Stimulated activated naive CD8-positive, alpha-beta T cell treated with anti-CD3 and anti-CD28 coated beads, Interleukin-15, Interleukin-2, amounts not matched to agents 100 U/mL and 50 U/mL, for 24 hours (primary cell): ENCODE measurements around the gene TMOD1.
"Not testable (repeated sequence)": the region's sequence is repeated elsewhere in the genome, so short reads cannot be mapped to it uniquely, and the experiment has no call there.

Experiments
- ATAC-seq: fragments of 150-1000 bp; cut with Tn5 transposase; one replicate; pipeline ENCODE4 v1.10.0; 2021
- DNase-seq: peaks from one replicate; pipeline ENCODE4 v3.0.0; 2021

The TMOD1 gene

DNA sequence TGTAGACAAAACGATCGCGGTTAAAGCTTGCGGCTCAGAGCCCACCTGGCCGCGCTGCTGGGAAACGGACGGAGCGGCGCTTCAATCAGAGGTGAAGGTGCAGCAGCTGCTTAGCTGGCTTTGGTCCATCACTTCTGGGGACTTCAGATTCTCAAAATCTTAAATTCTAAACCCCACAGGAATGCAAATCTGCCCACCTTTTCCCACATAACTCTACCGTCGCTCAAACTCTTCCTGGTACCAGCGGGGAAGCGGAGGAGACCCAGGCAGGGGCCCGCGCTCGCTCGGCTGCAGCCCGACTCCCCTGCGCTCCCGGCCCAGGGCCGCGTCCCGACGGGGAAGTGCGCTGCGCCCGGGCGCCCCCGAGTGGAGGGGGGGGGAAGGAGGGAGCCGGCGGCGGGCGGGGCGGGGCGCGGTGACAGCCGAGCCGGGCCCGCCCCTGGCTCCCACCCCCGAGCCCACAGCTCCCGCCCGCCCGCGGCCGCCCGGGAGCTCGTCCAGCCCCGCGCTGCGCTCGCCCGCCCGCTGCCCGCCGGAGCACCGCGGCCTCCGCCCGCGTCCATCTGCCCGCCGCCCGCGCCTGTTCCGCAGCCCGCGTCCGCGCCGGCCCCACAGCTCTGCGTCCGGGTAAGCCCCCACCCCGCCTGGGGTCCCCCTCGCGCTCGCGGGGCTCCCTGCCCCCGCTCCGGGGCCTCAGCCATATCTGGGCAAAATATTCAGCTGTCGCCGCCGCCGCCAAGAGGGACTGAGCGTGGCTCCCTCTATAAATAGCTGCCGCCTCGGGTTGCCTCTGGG lies at the start of gene TMOD1:
Gene TMOD1, plus strand, starts transcription at position 490 of the 795 bp plus-strand sequence. CDS start 22,523 bp downstream, outside the sequence.
- peak; percentile 66 for DNase-seq
- ATAC-seq, result peak; percentile 71

DNA sequence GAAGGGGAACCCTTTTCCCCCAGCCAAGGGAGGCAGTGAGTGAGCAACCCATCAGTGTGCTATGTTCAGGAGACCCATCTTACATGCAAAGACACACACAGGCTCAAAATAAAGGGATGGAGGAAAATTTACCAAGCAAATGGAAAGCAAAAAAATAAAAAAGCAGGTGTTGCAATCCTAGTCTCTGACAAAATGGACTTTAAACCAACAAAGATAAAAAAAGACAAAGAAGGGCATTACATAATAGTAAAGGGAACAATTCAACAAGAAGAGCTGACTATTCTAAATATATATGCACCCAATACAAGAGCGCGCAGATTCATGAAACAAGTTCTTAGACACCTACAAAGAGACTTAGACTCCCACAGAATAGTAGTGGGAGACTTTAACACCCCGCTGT lies 47.9 kb upstream of the TMOD1 start:
- DNase-seq, ATAC-seq: not testable (repeated sequence)

DNA sequence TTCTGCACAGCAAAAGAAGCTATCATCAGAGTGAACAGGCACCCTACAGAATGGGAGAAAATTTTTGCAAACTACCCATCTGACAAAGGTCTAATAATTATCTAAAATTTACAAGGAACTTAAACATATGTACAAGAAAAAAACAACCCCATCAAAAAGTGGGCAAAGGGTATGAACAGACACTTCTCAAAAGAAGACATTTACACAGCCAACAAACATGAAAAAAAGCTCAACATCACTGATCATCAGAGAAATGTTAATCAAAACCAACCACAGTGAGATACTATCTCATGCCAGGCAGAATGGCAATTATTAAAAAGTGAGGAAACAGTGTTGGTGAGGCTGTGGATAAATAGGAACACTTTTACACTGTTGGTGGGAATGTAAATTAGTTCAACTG lies 44.6 kb upstream of the TMOD1 start:
- not testable (repeated sequence) for ATAC-seq, DNase-seq

DNA sequence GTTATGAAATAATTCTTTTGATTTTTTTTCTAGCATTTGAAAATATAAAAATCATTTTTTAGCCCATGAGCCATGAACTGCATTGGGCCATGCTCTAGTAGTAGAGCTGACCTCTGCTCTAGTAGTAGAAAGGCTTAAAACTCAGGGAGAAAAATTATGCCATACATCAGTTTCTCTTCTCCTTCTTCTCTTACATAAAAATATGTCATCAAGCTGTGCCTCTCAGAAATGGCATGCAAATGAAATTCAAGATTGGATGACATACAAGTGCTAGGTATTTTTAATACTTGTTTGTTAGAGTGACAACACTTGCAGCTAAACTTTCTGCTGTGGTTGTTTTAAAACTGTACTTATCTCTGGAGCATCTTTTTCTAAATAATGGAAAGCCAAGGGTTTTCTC lies 42.1 kb upstream of the TMOD1 start:
- ATAC-seq (no peak), DNase-seq (no peak)

DNA sequence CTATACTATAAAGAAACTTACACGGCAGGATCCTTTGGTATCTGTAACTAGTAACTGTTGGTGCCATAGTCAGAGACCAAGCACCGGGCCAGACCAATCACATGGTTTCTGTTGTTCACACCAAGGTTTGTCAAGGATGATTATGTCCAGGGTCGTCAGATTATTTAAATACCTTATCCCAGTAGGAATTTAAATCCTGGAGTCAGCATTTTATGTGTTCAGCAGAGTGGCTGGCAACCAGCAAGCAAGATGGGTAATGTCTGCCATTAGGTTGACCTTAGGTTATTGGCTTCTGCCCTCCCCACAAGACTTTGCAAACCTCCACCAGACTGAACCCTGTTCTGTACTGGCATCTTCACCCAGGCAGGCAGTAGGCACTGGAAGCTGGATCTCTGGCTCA lies 39.3 kb upstream of the TMOD1 start:
- ATAC-seq, result no peak

DNA sequence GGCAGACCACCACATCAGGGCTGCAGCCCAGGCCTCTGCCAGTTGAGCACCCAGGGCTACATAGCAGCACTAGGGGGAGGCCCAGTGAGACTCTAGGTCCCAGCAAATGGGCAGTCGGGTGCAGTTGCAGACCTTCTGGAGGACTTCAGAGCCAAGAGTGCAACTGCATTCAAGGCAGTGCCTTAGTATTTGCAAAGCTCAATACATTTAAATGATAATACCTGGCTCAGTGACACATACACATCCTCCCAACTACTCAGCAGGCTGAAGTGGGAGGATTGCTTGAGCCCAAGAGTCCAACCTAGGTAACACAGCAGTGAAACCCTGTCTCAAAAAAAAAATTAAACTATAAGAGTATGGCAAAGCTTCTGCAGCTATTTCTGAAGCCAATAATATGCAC lies 38.6 kb upstream of the TMOD1 start:
- no peak for DNase-seq
- no peak for ATAC-seq

More for the DNA sequence above, 39.3 kb upstream of the TMOD1 start:
- DNase-seq, result no peak

DNA sequence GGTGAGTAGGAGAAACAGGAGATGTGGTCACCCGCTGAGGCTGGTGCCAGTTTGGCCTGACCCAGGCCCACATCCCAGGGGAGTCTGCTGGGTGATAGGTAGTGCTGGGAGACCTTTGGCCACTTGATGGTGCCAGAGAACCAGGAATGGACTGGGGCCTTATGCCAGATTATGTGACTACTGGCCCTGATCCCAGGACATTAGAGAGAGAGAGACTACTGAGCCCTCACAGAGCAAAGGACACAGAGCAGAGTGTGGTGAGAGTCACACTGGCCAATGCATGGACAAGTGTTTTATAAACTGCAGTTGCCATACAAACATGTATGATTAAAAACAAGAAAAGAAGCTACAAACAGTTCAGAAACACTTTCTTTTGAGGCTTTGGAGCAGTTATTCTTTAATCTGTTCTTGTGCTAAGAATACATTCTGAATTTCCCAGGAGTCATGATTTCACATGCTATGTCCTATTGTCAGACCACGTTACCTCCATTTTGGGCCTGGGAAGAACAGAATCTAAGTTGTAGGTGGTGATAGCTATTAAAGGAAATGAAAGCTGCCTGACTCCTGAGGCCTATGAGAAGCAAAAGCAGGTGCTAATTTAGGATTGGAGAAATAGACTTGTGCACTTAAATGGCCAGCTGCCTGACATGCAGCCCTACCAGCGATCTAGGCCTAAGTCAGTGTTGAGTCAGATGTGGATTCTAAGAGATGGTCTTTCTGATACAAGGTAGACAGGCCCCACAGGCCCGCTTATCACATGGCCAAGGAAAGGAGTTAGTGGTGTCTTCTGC lies 32.6 kb upstream of the TMOD1 start:
- peak; percentile 82 for ATAC-seq

DNA sequence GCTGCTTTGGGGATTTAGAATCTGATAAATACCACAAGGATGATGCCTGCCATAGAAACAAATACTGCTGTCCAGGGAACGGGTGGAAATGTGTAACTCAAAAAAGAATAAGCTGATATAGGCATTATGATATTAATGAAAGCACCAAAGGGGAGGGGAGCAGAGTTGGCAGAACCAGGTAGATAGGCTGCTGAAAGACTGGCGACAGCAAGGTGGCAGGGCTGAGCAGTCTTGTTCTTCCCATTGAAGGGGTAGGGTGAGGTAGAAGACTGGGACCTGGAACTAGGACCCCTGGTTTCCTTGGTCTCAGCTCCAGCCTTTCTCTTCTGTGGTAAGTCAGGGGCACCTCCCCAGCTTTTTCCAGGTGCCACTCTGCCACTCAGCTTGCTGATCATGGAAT lies 31.4 kb upstream of the TMOD1 start:
- DNase-seq (no peak), ATAC-seq (no peak)

More for the DNA sequence above, 32.6 kb upstream of the TMOD1 start:
- peak; percentile 47 for DNase-seq

DNA sequence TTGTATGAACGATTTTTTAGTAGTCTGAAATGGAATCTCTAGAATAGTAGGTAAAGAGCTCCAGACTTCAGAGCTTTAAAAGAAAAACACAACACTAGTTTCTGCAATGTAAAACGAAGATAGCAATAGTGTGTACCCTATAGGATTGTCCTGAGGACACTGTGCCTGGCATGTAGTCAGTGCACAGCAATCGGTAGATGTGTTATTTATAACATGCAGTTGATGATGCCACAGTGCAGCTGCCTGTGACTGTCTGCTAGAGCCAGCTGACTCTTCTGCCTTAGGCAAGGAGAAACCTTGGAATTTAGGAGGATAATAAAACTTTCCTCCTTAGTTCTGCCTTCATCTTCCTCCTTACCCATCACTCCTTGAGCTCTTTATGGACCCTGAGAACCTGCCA lies 27.7 kb upstream of the TMOD1 start:
- DNase-seq (no peak), ATAC-seq (no peak)

DNA sequence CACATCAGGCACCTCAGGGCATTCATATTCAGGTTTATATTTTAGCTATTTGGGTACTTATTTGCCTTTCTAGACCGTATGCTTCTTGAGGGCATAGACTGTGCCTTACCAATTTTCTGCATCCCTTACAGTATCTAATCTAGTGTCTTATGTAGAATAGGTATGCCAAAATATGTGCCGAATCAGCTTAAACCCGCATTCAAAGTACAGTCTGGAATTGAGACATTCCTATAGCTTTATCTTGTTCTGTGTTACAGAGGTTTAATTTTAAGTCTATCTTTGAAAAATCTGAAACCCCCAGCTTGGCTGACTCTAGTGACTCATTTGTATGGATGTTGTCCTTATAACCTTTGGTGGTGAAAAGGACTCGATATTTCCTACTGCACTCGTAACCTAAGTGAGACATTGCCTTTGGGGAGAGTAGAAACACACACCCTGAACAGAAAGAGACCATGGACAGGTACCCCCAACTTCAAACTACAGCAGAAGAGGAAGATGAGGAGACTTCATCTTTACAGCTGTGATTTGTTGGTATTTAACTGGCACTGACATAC lies 27.0 kb upstream of the TMOD1 start:
- DNase-seq (no peak), ATAC-seq (no peak)

DNA sequence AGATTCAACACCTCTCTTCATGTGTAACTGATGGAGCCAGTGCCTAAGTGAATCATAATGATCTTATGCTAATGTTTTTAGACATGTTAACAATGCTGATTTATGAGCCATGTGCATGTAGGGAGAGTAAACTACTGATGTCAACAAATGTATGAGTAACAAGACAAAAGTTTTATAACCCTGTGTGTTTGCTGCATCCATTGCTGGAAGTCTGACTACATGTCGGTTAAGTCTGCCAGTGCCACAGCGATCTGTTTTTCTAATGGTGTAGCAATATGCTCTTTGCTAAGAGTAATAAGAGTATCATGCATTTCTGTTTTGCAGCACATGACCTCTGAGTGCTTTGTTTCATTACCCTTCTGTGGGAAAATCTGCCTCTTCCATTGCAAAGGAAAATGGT lies 26.4 kb upstream of the TMOD1 start:
- DNase-seq (no peak), ATAC-seq (no peak)

DNA sequence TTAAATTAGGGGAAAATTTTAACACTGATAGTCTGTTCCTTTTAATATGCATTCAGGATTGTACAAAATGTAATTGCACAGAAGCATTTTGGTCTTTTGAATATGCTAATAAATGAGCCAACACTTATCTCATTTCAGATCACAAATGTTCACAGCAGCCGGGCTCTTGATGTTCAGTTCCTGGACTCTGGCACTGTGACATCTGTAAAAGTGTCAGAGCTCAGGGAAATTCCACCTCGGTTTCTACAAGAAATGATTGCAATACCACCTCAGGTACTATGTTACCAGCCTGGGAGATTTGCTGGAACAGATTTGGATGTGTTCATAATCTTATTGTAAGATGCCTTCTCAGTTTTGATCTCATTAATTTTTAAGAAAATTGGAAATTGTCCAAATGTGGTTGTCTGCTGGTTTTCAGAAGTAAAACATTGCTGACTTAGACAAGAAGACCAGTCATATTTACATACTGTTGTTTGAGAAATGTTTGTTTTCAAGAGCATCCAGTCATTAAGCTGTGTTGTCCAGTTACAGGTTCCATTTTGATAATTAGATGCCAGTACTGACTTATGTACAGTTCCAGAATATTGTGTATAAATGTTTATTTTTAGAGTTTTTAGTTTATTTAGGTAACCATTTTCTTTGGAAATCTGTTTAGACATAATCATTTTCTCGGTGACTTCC lies 23.0 kb upstream of the TMOD1 start:
- DNase-seq (no peak), ATAC-seq (no peak)

DNA sequence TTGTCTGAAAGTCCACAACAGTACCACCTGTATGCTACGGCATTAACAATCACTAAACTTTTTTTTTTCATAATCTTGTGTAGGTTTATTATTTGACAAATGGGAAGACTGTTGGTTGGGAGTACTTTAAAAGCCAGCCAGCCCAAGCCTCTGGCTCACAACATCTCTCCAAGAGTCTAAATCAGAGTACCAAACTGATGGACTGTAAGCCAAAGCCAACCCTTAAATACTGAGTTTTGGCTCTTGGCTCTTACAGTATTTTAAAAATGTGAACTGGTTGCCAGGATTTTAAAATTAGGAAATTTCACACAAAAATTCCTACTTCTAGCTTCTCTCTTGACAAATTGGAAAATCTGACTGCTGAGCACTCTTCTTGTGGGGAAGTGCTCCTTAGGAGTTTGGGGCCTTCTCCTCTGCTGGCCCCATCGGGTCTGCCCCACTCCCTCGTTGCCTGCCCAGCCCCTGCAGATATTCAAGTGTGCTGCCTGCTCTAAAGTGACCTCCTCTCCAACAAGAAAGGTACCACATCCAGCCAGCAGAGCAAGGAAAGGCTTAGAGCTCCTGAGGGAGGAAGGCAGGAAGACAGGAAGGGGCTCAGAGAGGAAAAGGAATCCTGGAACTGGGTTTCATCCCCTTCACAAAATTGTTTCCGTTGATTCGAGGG lies 21.8 kb upstream of the TMOD1 start:
- ATAC-seq (no peak), DNase-seq (no peak)

DNA sequence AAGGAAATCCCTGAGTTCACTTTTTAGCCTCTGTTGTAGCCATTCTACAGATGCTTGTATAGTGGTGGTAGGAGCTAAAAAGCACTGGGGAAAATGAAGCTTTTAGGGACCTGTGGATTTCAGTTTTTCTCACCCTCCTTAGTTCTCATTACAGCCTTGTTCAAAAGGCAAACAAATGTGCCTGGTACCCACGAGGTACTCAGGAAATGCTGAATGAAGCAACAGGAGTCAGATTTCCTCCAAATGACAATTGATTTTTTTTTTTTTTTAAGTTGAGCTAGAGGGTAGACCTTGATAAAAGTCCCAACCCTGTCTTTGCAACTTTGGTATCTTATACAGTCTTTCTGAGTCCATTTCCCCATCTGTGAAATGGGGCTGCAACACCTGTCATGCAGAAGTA lies 21.3 kb upstream of the TMOD1 start:
- ATAC-seq (no peak), DNase-seq (no peak)

DNA sequence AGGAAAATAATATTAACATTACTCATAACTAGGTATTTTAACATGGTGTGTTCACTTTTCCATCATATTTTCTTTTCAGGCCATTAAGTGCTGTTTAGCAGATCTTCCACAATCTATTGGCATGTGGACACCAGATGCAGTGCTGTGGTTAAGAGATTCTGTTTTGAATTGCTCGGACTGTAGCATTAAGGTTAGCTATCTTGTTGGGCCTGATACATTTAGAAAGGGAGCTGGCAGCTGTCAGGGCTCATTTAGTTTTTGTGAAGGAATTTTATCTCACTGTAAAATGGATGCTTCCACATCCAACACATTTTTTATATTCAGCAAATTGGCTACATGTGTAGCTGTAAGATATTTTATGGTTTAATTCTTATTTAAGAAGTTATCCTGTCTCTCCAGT lies 20.7 kb upstream of the TMOD1 start:
- no peak for DNase-seq
- no peak for ATAC-seq

DNA sequence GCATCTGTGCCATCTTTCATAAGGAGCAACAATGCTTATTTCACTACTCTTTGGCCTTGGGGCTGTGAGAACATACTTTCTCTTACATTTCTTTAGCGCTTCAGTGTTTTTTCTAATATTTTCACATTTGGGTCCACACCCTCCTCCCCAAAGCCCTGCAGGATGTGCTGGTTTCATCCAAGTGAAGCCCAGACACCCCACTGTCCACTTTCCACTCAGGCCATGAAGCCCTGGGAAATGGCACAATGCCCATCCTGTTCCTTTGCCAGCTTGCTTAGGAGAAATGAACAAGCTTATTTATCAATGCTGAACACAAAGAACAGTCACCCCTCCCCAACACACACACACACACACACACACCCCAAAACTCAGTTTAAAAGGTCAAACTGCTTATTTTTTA lies 17.3 kb upstream of the TMOD1 start:
- DNase-seq (no peak), ATAC-seq (no peak)

DNA sequence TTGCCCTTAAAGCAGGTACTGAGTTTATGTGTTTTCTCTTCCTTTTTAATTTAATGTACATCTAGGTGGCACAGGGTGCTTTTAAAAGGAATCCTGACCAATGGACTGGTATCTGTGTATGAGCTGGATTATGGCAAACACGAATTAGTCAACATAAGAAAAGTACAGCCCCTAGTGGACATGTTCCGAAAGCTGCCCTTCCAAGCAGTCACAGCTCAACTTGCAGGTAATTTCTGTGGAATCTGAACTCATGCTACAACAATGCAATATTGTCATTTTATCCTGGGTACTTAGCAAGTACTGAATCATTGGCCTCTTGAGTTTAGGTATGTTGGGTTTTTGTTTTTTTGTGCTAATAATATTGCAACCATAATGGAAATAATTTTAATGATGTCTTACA lies 14.4 kb upstream of the TMOD1 start:
- DNase-seq (no peak), ATAC-seq (no peak)

DNA sequence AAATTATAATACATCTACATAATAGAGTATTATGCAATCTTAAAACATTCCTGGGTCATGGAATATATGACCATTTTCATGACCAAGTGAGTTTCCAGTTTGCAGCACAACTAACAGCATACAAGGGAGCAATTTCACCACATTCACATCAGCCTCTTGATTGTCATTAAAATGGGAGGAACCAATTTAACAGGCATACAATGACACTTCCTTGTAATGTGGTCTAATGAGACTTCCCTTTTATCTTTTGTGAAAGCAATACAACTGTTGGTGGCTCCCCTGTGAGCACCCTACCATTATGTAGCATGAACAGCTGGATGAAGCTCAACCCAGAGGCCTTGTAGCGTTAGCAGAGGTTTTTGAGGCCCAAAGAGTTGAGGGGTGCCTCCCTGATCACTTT lies 13.6 kb upstream of the TMOD1 start:
- DNase-seq, result no peak
- ATAC-seq, result no peak

DNA sequence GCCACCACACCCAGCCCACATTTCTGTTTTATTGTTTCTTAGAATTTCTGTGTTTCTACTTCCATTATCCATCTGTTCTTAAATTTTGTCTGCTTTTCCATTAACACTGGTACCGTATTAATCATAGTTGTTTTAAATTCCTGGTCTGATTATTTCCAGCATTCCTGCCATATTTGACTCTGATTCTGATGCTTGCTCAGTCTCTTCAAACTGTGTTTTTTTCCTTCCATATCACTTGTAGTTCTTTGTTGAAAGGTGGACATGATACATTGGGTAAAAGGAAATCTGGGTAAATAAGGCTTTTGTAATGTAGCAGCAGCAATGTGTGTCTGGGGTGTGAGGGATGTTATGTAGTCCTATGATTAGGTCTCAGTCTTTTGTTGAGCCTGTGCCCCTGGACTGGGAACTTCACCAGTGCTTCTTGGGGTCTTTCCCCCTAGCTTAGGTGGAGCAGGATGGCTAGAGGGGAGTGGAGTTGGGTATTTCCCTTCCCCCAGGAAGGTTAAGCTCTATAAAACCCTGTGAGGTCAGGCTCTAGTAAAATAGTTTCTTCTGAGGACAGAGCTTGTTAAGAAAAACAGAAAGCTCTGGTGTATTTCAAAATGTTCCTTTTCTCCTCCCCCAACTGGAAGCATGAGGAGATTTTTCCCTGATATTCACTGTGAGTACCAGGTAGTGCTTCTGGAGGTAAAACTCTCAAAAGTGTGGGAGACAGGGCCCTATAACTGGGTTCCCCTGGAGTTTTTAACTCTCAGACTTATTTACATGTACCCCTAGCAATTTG lies 10.1 kb upstream of the TMOD1 start:
- no peak for DNase-seq
- ATAC-seq, result no peak

DNA sequence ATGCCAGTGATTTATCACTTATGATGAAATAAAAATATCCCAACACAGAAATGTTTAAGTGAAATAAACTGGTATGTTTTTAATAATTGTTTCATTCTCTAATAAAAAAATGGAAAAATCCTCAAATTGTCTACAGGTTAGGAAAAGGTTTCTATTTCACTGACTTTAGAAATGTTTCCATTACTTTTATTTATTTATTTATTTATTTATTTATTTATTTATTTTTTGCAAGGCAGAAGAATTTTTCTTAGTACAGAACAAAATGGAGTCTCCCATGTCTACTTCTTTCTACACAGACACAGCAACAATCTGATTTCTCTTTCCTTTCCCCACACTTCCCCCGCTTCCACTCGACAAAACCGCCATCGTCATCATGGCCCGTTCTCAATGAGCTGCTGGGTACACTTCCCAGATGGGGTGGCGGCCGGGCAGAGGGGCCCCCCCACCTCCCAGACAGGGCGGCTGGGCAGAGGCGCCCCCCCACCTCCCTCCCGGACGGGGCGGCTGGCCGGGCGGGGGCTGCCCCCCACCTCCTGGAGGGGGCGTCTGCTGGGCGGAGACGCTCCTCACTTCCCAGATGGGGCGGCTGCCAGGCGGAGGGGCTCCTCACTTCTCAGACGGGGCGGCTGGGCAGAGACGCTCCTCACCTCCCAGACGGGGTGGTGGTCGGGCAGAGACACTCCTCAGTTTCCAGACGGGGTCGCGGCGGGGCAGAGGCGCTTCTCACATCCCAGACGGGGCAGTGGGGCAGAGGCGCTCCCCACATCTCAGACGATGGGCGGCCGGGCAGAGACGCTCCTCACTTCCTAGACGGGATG lies 3.7 kb upstream of the TMOD1 start:
- not testable (repeated sequence) for DNase-seq, ATAC-seq
